Stimulated activated CD4-positive, alpha-beta T cell treated with anti-CD3 and anti-CD28 coated beads, Interleukin-2, amount 100 ng/mL, for 24 hours (primary cell): ENCODE measurements around the gene WFDC13.
A peak's percentile ranks its signal among the peaks of the same experiment; 100 is the strongest.
"Not testable (repeated sequence)": the region's sequence is repeated elsewhere in the genome, so short reads cannot be mapped to it uniquely, and the experiment has no call there.

Experiments
- DNase-seq, 2 donors: peaks; one replicate each; pipeline ENCODE4 v3.0.0-alpha.2; 2020

The WFDC13 gene

DNA sequence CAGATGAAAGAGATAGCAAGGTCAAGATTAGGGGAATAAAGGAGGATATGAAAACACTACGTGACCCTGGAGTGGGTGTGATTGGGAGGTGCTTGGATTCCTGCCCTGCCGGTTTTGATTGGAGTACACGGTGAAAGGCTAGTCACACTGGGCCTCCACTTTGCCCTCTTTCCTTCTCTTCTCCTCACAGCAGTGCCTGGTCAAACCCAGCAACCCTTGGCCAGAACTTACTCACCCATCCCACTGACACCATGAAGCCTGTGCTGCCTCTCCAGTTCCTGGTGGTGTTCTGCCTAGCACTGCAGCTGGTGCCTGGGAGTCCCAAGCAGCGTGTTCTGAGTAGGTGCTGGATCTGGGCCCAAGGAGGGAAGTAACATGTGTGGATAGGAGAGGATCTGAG, at the start of gene WFDC13:
Gene WFDC13, plus strand, starts transcription at position 166 of the 400 bp plus-strand sequence. Its CDS starts 86 bp downstream, at position 252.
- DNase-seq, result no peak

DNA sequence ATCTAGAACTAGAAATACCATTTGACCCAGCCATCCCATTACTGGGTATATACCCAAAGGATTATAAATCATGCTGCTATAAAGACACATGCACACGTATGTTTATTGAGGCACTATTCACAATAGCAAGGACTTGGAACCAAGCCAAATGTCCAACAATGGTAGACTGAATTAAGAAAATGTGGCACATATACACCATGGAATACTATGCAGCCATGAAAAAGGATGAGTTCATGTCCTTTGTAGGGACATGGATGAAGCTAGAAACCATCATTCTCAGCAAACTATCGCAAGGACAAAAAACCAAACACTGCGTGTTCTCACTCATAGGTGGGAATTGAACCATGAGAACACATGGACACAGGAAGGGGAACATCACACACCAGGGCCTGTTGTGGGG, 44.8 kb upstream of the WFDC13 start:
- not testable (repeated sequence) for DNase-seq

GRCh38 chr20:45670139-45670538, 31.7 kb upstream of the WFDC13 start, which contains the start of gene WFDC11:
Gene WFDC11 (minus strand): TSS chr20:45670239. CDS start chr20:45650600, 19,639 bp downstream.
- no peak for DNase-seq

DNA sequence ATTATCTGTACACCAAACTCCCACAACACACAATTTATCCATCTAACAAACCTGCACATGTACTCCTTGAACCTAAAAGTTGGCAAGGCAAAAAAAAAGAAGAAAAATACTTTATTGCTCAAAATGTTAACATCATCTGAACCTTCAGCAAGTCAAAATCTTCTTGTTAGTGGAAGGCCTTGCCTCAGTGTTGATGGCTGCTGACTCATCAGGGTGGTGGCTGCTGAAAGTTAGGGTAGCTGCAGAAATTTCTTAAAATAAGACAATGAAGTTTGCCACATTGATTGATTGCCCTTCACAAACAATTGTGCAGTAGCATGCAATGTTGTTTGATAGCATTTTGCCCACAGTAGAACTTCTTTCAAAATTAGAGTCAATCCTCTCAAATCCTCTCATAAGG, 29.1 kb upstream of the WFDC13 start:
- no peak for DNase-seq

DNA sequence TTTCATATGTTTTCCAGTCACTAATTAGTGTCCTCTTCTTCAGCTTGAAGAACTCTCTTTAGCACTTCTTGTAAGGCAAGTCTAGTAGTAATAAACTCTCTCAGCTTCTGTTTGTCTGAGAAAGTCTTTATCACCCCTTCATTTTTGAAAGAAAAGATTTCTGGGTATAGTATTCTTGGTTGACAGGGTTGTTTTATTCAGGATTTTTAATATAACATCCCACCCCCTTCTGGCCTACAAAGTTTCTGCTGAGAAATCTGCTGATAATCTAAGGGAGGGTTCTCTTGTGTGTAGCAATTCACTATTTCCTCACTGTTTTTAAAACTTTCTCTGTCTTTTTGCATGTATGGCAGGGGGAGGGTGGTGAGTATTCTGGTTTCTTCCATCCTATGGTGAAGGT, 22.2 kb upstream of the WFDC13 start:
- no peak for DNase-seq

GRCh38 chr20:45685896-45686295, 15.9 kb upstream of the WFDC13 start:
- no peak for DNase-seq

DNA sequence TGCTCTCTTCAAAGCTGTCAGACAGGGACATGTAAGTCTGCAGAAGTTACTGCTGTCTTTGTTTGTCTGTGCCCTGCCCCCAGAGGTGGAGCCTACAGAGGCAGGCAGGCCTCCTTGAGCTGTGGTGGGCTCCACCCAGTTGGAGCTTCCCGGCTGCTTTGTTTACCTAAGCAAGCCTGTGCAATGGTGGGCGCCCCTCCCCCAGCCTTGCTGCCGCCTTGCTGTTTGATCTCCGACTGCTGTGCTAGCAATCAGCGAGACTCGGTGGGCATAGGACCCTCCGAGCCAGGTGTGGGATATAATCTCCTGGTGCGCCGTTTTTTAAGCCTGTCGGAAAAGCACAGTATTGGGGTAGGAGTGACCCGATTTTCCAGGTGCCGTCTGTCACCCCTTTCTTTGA, 8.5 kb upstream of the WFDC13 start:
- not testable (repeated sequence) for DNase-seq

DNA sequence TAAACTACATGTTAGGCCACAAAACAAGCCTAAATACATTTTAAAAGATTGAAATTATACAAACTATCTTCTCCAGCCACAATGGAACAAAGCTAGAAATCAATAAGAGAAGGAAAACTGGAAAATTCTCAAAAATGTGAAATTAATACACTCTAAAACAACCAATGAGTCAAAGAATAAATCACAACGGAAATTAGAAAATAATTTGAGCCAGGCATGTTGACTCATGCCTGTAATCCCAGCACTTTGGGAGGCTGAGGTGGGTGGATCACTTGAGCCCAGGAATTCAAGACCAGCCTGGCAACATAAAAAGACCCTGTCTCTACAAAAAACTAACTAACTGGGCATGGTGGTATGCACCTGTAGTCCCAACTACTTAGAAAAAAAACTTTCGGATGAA, 6.3 kb upstream of the WFDC13 start:
- no peak for DNase-seq

- DNase-seq, result no peak
Observed at GRCh38 chr20:45701104-45701503, 734 bp upstream of the WFDC13 start.

GRCh38 chr20:45704969-45705637, 3.3 kb downstream of the WFDC13 start, which contains the start of gene WFDC10B:
Gene WFDC10B (minus strand): TSS chr20:45705019. CDS start chr20:45685992, 19,027 bp downstream.
- no peak for DNase-seq

DNA sequence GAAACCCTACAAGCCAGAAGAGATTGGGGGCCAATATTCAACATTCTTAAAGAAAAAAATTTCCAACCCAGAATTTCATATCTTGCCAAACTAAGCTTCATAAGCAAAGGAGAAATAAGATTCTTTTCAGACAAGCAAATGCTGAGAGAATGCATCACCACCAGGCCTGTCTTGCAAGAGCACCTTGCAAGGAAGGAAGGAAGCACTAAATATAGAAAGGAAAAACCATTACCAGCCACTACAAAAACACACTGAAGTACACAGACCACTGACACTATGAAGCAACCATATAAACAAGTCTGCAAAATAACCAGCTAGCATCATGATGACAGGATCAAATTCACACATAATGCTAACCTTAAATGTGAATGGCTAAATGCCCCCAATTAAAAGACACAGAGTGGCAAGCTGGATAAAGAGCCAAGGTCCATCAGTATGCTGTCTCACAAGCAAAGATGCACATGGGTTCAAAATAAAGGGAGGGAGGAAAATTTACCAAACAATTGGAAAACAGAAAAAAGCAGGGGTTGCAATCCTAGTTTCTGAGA, 14.4 kb downstream of the WFDC13 start:
- not testable (repeated sequence) for DNase-seq

GRCh38 chr20:45722047-45722446, 20.2 kb downstream of the WFDC13 start, which contains the start of gene SPINT4:
Gene SPINT4 (plus strand): TSS chr20:45722347. CDS start chr20:45722368, 21 bp downstream.
- DNase-seq, result no peak

DNA sequence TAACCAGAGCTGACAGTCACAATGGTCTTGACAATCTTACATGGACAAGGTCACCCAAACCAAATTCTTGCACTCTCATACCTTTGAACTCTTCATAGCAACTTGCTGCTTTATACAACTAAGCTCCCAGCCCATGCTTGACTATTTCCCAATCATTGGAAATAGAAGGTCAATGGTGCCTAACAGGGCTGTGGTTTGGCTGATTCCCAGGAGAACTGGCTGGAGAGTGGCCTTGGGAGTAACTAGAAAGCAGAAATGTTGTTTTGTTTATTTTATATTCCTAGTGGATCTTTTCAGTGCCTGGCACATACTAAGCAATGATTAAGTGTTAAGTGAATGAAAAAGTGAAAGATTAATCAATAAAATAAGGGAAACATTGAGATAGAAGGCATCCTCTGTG, 23.3 kb downstream of the WFDC13 start:
- no peak for DNase-seq

DNA sequence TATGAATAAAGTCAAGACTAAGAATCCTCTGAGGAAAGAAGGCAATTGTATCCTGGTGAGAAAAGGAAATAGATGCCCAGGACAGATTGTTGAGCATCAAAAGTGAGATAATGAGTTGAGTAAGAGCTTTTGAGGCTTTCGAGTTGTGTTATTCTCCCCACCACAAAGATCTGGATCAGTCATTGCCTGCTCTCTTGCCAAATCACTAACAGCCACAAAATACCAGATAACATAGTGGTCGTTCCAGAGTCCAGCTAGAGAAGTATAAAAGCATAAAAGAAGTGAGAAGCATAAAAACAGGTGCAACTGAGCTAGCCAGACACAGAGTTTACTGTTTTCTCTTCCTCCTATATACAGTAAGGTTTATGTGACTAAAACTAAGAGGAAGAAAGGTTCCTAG, 25.2 kb downstream of the WFDC13 start:
- DNase-seq, result no peak

- no peak for DNase-seq
Observed at GRCh38 chr20:45732199-45732598, 30.4 kb downstream of the WFDC13 start.

- no peak for DNase-seq
Observed at GRCh38 chr20:45735552-45735951, 33.7 kb downstream of the WFDC13 start.

- no peak for DNase-seq
Observed at GRCh38 chr20:45735988-45736387, 34.1 kb downstream of the WFDC13 start.

DNA sequence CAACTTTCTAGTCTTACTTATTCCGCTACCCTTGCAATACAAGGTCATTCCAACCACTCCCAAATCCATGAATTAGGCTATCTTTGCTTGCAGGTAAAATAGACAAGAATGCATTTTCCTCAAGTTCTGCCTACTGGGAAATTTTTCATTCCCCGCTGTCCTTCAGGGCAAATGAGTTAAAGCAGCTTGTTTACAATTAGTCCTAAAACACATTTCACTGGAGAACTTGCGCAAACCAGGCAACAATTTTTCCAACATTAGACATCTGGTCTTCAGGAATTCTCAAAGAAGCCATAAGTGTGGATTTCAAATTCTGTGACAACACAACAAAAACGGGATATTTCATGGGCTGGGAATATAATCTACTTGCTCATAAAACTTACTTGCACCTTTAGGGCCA, 40.8 kb downstream of the WFDC13 start:
- no peak for DNase-seq

- no peak for DNase-seq
Observed at GRCh38 chr20:45745015-45745414, 43.2 kb downstream of the WFDC13 start.

DNA sequence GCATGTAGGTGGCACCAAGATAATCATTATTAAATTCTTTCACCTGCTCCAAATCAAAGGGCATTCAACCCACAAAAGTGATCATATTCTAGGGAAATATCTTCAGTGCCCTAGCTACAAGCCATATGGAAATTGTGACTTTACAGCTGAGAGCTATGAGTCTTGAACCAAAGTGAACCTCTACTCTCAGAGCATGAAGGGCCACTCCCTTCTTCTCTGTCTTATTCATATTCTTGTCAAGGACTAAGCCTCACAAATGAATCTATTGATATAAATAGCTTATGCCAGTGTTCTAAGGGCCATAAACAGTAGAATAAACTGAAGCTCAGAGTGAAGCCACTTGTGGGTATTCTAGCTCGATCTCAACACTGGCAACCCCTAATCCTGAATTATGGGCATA, 49.9 kb downstream of the WFDC13 start:
- no peak for DNase-seq

DNA sequence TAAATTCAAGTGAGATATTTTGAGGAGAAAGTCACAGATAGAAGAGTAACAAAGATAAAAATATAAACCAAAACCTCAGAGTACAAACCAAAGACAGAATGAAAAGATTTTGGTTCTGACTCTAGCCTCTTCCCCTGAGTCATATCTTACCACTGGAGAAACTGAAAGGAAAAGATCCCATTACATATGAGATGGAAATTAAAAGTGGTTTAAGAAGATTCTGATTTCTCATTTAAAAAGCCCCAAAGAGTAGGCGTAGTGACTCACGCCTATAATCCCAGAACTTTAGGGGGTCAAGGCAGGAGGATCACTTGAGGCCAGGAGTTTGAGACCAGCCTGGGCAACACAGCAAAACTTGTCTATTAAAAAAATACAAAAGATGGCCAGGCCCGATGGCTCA, 50.9 kb downstream of the WFDC13 start:
- peak in 1 of 2 donors; percentile 18 for DNase-seq

DNA sequence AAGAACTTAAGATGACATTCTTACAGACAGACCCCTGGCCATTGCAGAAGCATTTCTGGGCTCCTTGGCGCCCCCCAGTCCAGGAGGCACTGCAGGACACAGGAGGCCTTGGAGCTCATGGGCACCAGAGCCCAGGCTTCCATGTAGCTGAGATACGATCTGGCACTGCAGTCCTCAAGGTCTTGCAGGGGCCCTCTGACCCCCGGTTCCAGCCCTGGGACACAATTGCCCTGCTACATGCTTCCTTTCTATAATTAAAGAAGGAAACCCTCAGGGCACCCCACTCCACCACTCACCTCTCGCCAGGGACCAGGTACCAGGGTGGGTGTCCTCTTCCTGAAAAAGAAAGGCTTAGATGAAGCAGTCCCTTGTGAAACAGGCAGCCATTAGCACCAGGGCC, 56.3 kb downstream of the WFDC13 start:
- DNase-seq, result no peak
